Activated CD4-positive, alpha-beta memory T cell treated with anti-CD3 and anti-CD28 coated beads, Interleukin-2, amount 10 ng/mL, durations not matched to agents 7 days and 5 days (primary cell): ENCODE measurements around the gene KLHL40. TPM values are rescaled to one million over a fixed set of nuclear protein-coding genes. Genes with fewer than 3 reads are reported as not detected.

Experiments used
- CTCF ChIA-PET: fragments of 350-600 bp; sonication (Branson Sonifier 250); formaldehyde crosslinking; loops from one replicate; lab custom pipeline; 2021; ENCODE audit warnings: antibody characterized with exemption, inconsistent platforms; lab: Charles Lee
- POLR2A ChIA-PET: fragments of 350-600 bp; sonication (Branson Sonifier 250); formaldehyde crosslinking; loops from one replicate; lab custom pipeline; 2021; ENCODE audit warnings: antibody characterized with exemption; lab: Charles Lee
- DNase-seq: peaks from one replicate; pipeline ENCODE4 v3.0.0-alpha.2; 2020
- H3K27ac Mint-ChIP-seq: one replicate; pipeline ENCODE4 v1.8.0; 2021; ENCODE audit warnings: mild to moderate bottlenecking, mixed read lengths
- H3K27me3 Mint-ChIP-seq: one replicate; pipeline ENCODE4 v1.8.0; 2021; ENCODE audit warnings: mixed read lengths
- H3K36me3 Mint-ChIP-seq: one replicate; pipeline ENCODE4 v1.8.0; 2021; ENCODE audit warnings: low read depth, mixed read lengths
- H3K4me1 Mint-ChIP-seq: one replicate; pipeline ENCODE4 v1.8.0; 2021; ENCODE audit warnings: mixed read lengths
- H3K4me3 Mint-ChIP-seq: one replicate; pipeline ENCODE4 v1.8.0; 2021; ENCODE audit warnings: mild to moderate bottlenecking, mixed read lengths
- H3K9me3 Mint-ChIP-seq: one replicate; pipeline ENCODE4 v1.8.0; 2021; ENCODE audit warnings: mixed read lengths
- total RNA-seq, 2 experiments: library from RNA; stranded (reverse); gene quantifications; one replicate each; pipeline ENCODE4 v1.2.3, GENCODE V29; 2021

Gene KLHL40
- total RNA-seq, 2 experiments from 2014 or later, result not detected

DNA sequence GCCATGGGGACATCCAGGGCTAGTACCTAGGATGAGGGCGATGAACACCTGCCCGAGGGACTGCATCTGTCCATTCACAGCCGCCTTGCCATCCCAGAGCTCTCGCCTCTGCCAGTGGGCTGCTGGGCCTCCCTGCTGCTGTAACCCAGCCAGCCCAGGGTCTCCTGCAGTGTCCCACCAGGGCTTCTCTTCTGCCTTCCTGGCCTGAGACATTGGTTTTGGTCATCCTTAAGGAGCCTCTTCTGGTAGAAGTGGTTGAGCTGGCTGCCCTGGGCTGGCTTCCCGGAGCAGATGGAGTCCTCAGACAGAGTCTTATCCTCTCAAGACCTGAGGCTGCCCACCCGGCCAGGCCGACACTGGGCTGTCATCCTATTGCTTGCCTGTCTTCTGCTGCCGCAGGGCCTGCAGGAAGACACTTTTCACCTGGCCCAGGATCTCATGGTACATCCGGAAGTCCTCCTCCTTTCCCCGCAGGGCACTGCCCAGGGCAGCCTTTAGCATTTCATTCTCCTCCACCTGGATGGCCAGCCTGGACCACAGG, 23.3 kb downstream of the KLHL40 start:
- Mint-ChIP-seq H3K36me3 (no peaks in the 10 kb centered on the region), H3K4me1 (no peaks in the 10 kb centered on the region), H3K27me3 (no peaks in the 10 kb centered on the region), H3K27ac (no peak overlapping the region), H3K4me3 (no peak overlapping the region), H3K9me3 (no peaks in the 10 kb centered on the region)
- POLR2A ChIA-PET, result no interaction called here
- CTCF ChIA-PET, result no interaction called here
- DNase-seq, result peak; percentile 14

DNA sequence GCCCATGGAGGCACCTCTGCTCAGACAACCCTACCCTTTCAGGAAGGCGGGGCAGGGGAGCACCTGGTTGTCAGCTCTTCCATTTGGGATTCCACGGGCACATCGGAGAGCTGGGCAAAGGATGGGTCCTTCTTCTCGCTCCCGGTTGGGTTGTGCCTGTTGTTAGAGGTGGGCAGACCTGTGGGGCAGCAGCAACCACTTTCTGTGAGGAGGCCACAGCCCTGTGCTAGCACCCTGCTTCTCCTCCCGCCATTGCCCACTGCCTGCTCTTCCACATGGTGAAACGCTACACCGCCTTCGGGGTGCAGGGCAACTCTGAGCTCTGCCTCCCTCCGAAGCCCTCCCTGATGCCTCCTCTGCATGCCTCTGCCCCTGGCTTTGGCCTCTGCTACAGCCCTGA, 24.3 kb downstream of the KLHL40 start:
- no peaks in the 10 kb centered on the region for H3K36me3 Mint-ChIP-seq
- peaks cover 4% of the 10 kb centered on the region for H3K27me3 Mint-ChIP-seq
- ChIA-PET POLR2A (no interaction called here), CTCF (no interaction called here)
- no peaks in the 10 kb centered on the region for H3K9me3 Mint-ChIP-seq
- H3K27ac Mint-ChIP-seq, result no peak overlapping the region
- peak; percentile 11 for DNase-seq
- H3K4me1 Mint-ChIP-seq, result no peaks in the 10 kb centered on the region
- H3K4me3 Mint-ChIP-seq, result no peak overlapping the region

DNA sequence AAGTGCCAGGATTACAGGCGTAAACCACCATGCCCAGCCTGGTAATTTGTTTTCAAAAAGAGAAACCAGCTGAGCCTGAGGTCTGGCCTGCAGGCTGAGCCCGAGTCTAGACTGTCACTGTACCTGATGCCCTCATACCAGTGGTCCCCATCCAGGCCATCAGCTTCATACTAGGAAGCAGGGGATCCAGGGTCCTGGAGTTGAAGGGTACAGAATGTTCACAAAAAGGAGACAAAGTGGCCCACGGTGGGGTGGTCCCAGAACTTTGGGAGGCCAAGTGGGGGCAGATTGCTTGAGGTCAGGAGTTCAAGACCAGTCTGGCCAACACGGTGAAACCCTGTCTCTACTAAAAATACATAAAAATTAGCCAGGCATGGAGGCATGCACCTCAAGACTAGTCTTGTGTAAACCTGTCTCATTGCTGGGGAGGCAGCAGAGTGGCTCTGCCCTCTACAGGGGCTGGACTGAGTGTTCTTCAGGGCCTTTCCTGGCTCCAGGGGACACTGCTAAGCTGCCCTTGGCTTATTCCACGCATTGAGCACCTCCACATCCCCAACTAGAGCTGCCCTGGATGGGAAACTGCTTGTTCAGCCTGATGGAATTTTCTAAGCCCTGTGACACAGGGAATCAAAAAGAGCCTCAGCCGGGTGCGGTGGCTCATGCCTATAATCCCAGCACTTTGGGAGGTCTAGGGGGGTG, 25.1 kb downstream of the KLHL40 start:
- Mint-ChIP-seq H3K4me3 (no peak overlapping the region), H3K4me1 (no peaks in the 10 kb centered on the region), H3K36me3 (no peaks in the 10 kb centered on the region), H3K27ac (no peak overlapping the region), H3K9me3 (no peaks in the 10 kb centered on the region), H3K27me3 (peaks cover 4% of the 10 kb centered on the region)
- DNase-seq, result peak; percentile 9
- CTCF ChIA-PET, result no interaction called here
- POLR2A ChIA-PET, result no interaction called here

DNA sequence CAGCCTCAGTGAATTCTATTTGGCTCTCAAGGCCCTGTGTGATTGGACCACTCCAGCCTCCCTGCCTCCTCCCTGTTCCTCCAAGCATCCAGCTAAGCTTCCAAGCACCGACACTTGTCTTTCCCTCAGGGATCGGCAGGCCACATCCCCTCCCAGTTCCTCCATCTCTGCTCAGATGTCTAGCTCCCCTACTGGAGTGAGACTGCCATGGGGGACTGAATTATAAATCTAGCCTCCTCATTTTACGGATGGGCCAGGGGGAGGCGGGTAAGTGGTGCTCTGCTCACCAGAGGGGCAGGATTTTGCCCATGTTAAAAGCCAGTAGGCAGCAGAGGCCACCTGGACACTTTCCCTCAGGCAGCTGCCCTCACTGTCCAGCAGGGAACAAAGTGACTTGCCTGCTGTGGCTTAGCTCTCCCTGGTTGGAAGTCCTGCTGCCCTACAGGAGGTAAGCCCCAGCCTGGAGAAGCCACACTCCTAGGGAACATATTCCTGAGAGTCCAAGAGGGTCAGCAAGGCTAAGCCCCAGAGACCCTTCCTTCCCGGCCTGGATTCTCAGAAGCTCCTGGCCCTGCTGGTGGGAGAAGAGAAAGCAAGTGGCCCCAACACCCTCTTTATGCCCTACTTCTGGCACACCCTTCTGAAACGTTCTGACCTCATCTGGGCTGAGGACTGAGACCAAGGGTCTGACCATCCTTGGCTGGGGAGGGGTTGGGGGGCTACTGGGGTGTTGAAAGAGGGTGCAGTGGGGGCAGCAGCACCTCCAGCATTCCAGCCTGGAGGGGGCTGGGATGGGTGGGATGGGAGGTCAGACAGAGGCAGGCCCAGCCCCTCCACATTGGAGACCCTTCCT, 26.4 kb downstream of the KLHL40 start:
- ChIA-PET POLR2A (no interaction called here), CTCF (interaction anchor here (1.4 kb wide), 1 partner anchor 34 kb away, joined by 3 read pairs; no protein-coding TSS in a partner anchor)
- H3K9me3 Mint-ChIP-seq, result no peaks in the 10 kb centered on the region
- peaks cover 4% of the 10 kb centered on the region for H3K27me3 Mint-ChIP-seq
- no peaks in the 10 kb centered on the region for H3K36me3 Mint-ChIP-seq
- H3K4me3 Mint-ChIP-seq, result no peak overlapping the region
- no peak overlapping the region for H3K27ac Mint-ChIP-seq
- peak; percentile 12 for DNase-seq
- no peaks in the 10 kb centered on the region for H3K4me1 Mint-ChIP-seq

DNA sequence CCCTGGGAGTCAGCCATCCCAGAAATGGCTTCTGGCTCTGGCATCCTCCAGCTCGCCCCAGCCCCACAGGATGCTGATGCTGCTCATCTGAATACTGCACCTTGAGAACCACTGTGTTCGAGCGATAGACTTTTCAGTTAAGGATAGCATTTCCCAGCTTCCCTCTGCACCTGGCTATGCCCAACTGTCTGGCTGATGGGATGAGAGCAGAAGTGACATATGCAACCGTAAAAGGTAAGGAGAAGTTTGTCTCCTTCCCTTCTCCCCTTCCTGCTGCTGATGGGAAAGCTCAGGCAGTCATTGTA, 27.0 kb downstream of the KLHL40 start:
- Mint-ChIP-seq H3K27me3 (peaks cover 4% of the 10 kb centered on the region), H3K9me3 (no peaks in the 10 kb centered on the region), H3K4me3 (no peak overlapping the region), H3K27ac (no peak overlapping the region), H3K4me1 (no peaks in the 10 kb centered on the region), H3K36me3 (no peaks in the 10 kb centered on the region)
- peak; percentile 9 for DNase-seq
- POLR2A ChIA-PET, result no interaction called here
- CTCF ChIA-PET, result interaction anchor here (1.2 to 1.4 kb wide), 2 partner anchors 32 to 34 kb away, joined by 3 to 4 read pairs; no protein-coding TSS in a partner anchor

DNA sequence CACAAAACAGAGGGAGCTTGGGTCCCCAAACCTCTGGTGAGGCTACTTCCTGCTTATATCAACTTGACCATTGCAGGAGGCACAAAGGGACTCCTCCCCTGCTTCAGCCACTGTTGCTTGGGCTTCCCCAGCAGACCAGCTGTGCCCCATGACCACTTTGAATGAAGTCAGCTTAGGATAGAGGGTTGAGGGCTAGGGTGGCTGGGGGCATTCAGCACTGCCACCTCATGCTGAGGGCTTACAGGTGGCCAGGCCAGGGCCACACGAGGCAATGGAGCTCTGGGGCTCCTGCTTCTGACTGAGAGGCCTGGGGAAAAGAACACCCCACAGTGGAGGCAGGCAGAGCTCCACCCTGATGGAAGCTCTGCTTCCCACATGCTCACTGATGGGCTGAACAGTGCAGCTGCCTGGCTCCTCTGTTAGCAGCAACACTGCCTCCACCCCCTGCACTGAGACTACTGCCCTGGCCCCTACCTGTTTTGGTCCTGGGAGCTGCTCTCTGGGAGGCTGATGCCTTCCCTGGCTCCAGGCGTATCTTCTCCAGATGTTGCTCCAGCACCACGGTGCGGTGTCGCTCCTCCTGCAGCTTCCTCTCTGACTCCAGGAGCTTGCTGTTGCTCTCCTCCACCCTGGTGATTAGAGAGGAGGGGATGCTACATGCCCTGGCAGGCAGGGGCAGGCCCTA, 27.5 kb downstream of the KLHL40 start:
- Mint-ChIP-seq H3K36me3 (no peaks in the 10 kb centered on the region), H3K4me1 (no peaks in the 10 kb centered on the region), H3K4me3 (no peak overlapping the region), H3K9me3 (no peaks in the 10 kb centered on the region), H3K27ac (no peak overlapping the region), H3K27me3 (peaks cover 4% of the 10 kb centered on the region)
- POLR2A ChIA-PET, result no interaction called here
- DNase-seq, result peak; percentile 8
- CTCF ChIA-PET, result interaction anchor here (1.2 kb wide), 1 partner anchor 31 kb away, joined by 4 read pairs; no protein-coding TSS in a partner anchor

DNA sequence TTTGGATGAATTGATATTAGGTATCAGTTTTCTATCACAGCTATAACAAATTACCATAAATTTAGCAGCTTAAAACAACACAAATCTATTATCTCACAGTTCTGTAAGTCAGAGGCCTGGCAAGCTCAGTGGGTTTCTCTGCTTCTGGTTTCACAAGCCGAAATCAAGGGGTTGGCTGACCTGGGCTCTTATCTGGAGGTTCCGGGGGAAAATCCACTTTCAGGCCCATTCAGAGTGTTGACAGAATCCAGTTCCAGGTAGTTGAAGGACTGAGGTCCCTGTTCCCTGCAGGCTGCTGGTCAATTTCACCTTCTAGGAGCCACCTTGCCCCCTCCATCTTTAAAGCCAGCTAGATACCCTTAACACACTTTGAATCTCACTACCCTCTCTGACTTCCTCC, 28.4 kb downstream of the KLHL40 start:
- no peak overlapping the region for H3K27ac Mint-ChIP-seq
- POLR2A ChIA-PET, result no interaction called here
- DNase-seq, result no peak
- no peaks in the 10 kb centered on the region for H3K9me3 Mint-ChIP-seq
- CTCF ChIA-PET, result interaction anchor here (0.6 kb wide), 1 partner anchor 1216 kb away, joined by 4 read pairs; no protein-coding TSS in a partner anchor
- no peak overlapping the region for H3K4me3 Mint-ChIP-seq
- H3K4me1 Mint-ChIP-seq, result no peaks in the 10 kb centered on the region
- H3K27me3 Mint-ChIP-seq, result peaks cover 4% of the 10 kb centered on the region
- H3K36me3 Mint-ChIP-seq, result no peaks in the 10 kb centered on the region

DNA sequence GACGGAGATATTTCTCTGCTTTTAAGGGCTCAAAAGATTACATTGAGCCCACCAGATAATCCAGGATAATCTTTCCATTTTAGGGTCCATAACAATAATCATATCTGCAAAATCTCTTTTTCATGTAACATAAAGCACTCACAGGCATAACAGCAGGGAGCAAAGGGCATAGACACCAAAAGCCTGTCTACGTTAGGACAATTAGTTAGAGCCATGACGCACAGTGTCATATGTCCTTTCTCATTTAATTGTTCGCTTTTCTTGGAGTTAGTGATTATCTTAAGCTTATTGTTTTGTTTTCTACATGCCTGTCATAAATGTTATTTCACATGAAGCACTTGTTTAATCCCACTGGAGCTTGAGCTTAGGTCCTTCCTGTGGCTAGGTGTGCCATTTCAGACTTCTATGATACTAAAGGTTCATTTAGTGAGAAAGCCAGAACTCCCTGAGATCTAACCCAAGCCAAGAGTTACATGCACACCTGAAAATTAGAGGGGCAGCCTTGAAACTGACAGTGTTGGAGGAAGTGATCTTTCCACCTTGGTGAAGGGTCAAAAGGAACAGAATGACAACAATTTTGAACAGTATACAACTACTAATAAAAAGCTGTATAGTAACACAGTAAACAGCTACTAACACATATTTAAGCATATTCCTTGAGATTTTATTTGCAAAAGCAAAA, 29.0 kb downstream of the KLHL40 start:
- POLR2A ChIA-PET, result no interaction called here
- H3K36me3 Mint-ChIP-seq, result no peaks in the 10 kb centered on the region
- peaks cover 4% of the 10 kb centered on the region for H3K27me3 Mint-ChIP-seq
- H3K4me1 Mint-ChIP-seq, result no peaks in the 10 kb centered on the region
- H3K27ac Mint-ChIP-seq, result no peak overlapping the region
- CTCF ChIA-PET, result no interaction called here
- H3K4me3 Mint-ChIP-seq, result no peak overlapping the region
- H3K9me3 Mint-ChIP-seq, result no peaks in the 10 kb centered on the region
- no peak for DNase-seq

DNA sequence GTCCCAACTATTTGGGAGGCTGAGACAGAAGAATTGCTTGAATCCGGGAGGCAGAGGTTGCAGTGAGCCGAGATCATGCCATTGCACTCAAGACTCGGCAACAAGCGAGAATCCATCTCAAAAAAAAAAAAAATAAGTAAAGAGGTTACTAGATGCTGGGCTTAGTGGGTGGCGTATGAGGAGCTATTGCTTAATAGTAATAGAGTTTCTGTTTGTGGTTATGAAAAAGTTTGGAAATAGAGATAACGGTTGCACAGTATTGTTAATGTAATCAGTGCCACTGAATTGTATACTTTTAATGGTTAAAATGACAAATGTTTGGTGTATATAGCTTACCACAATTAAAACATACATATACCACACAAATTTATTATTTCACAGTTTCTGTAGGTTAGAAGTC, 32.0 kb downstream of the KLHL40 start:
- DNase-seq, result no peak
- ChIA-PET POLR2A (no interaction called here), CTCF (interaction anchor here (0.7 kb wide), 1 partner anchor 115 kb away, joined by 5 read pairs; no protein-coding TSS in a partner anchor)
- peaks cover 9% of the 10 kb centered on the region for H3K27me3 Mint-ChIP-seq
- no peaks in the 10 kb centered on the region for H3K4me1 Mint-ChIP-seq
- no peak overlapping the region for H3K4me3 Mint-ChIP-seq
- H3K36me3 Mint-ChIP-seq, result no peaks in the 10 kb centered on the region
- H3K9me3 Mint-ChIP-seq, result no peaks in the 10 kb centered on the region
- no peak overlapping the region for H3K27ac Mint-ChIP-seq

DNA sequence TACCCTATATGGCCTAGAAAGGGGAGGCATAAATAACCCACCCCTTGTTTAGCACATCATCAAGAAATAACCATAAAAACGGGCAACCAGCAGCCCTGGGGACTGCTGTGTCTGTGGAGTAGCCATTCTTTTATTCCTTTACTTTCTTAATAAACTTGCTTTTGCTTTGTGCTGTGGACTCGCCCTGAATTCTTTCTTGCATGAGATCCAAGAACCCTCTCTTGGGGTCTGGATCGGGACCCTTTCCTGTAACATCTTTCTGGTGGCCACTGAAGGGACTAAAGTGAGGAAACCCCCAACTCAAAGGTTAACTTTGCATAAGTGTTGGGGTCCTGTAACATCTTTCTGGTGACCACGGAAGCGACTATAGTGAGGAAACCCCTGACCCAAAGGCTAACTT, 33.0 kb downstream of the KLHL40 start:
- no peak overlapping the region for H3K4me3 Mint-ChIP-seq
- no peaks in the 10 kb centered on the region for H3K4me1 Mint-ChIP-seq
- H3K27ac Mint-ChIP-seq, result no peak overlapping the region
- H3K36me3 Mint-ChIP-seq, result no peaks in the 10 kb centered on the region
- no peaks in the 10 kb centered on the region for H3K9me3 Mint-ChIP-seq
- CTCF ChIA-PET, result no interaction called here
- no peak for DNase-seq
- peaks cover 9% of the 10 kb centered on the region for H3K27me3 Mint-ChIP-seq
- POLR2A ChIA-PET, result no interaction called here

DNA sequence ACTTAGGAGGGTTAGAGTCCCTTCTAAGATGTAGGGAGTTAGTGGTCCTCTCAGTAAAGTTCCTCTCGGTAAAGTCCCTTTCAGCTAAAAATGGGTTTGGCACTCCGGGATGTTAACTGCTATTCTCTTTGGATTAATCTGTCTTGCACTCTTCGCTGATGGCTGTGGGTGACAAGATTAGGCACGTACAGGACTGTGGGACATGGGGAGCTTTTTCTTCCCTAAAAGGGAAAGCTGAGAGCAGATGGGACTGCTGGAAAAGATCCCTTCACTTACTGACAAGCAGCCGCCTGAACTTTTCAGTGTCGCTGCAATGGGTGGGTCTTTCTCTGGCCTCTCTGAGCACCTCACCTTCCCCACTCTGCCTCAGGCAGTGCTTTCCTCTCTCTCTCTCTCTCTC, 33.7 kb downstream of the KLHL40 start:
- H3K36me3 Mint-ChIP-seq, result no peaks in the 10 kb centered on the region
- ChIA-PET CTCF (interaction anchor here (0.6 kb wide), 1 partner anchor 210 kb away, joined by 4 read pairs; no protein-coding TSS in a partner anchor), POLR2A (no interaction called here)
- H3K4me3 Mint-ChIP-seq, result no peak overlapping the region
- no peaks in the 10 kb centered on the region for H3K4me1 Mint-ChIP-seq
- H3K27me3 Mint-ChIP-seq, result peaks cover 8% of the 10 kb centered on the region
- no peak overlapping the region for H3K27ac Mint-ChIP-seq
- no peaks in the 10 kb centered on the region for H3K9me3 Mint-ChIP-seq
- no peak for DNase-seq

DNA sequence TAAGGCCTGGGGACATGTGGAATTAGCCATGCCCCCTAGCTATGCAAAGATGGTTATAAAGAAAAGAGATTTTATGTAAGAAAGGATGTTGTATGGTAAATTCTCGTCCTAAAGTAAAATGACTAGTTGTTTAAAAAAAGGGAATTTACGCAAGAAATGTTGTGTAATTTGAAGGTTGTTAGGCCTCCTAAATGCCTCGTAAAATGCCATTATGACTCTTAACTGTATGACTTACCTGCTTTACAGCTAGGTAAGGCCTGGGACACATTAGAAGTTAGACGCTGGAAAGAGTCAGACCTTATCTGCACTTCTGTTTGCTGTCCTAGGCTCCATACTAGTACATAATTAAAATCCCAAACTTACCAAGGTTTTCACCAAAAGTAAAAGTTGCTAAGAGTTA, 34.8 kb downstream of the KLHL40 start:
- DNase-seq, result no peak
- POLR2A ChIA-PET, result no interaction called here
- Mint-ChIP-seq H3K27ac (no peak overlapping the region), H3K27me3 (peaks cover 9% of the 10 kb centered on the region), H3K4me3 (no peak overlapping the region), H3K36me3 (no peaks in the 10 kb centered on the region), H3K9me3 (no peaks in the 10 kb centered on the region), H3K4me1 (no peaks in the 10 kb centered on the region)
- CTCF ChIA-PET, result no interaction called here
